Peyer's patch (tissue), 4 donors: ENCODE measurements around the gene CTBP2.

ENCODE experiments used
- CTCF ChIP-seq, 6 experiments: fragments of 450-650 bp in 4 of 6; fragments of 200-600 bp in 2 of 6; sonication (generic) in 1 of 6; IDR thresholded peaks; one replicate each; pipeline ENCODE4 v1.5.1; 2017 to 2019; ENCODE audit warnings: antibody characterized with exemption in 6 of 6, mild to moderate bottlenecking in 3 of 6, moderate library complexity in 1 of 6
- POLR2A ChIP-seq, 2 donors: fragments of 450-650 bp; IDR thresholded peaks; one replicate each; pipeline ENCODE4 v1.5.1; 2017; ENCODE audit warnings: antibody characterized with exemption in 2 of 2, mild to moderate bottlenecking in 2 of 2, moderate library complexity in 2 of 2

- TF ChIP-seq CTCF (IDR thresholded peaks at IDR 0.05) (no peak), POLR2A (IDR thresholded peaks at IDR 0.05) (no peak)
These were observed 144.2 kb downstream of the CTBP2 start for GRCh38 chr10:125016123-125016522.
